ENCODE data around the gene CD276.

CD276 gene

GRCh38 chr15:73755946-73756345, 71.8 kb downstream of the CD276 start:
- DNase-seq (ENCODE audit: low read depth) = no peak
- no peak overlapping the region for H3K4me3 ChIP-seq (ENCODE audit: low read depth, low read length)
- TF ChIP-seq CTCF (IDR thresholded peaks at IDR 0.05; ENCODE audit: low read depth, low read length, missing control alignments) = no peak

GRCh38 chr15:73756390-73756789, 72.2 kb downstream of the CD276 start:
- H3K4me3 ChIP-seq (ENCODE audit: low read depth, low read length) = no peak overlapping the region
- no peak for DNase-seq (ENCODE audit: low read depth)
- TF ChIP-seq CTCF (IDR thresholded peaks at IDR 0.05; ENCODE audit: low read depth, low read length, missing control alignments) = no peak

- no peak overlapping the region for H3K4me3 ChIP-seq (ENCODE audit: low read depth, low read length)
- TF ChIP-seq CTCF (IDR thresholded peaks at IDR 0.05; ENCODE audit: low read depth, low read length, missing control alignments) = no peak
- no peak for DNase-seq (ENCODE audit: low read depth)
These were observed 72.8 kb downstream of the CD276 start for GRCh38 chr15:73756947-73757513.

GRCh38 chr15:73757571-73757970, 73.4 kb downstream of the CD276 start:
- DNase-seq (ENCODE audit: low read depth) = no peak
- no peak for TF ChIP-seq CTCF (IDR thresholded peaks at IDR 0.05; ENCODE audit: low read depth, low read length, missing control alignments)
- no peak overlapping the region for H3K4me3 ChIP-seq (ENCODE audit: low read depth, low read length)

GRCh38 chr15:73758461-73758860, 74.3 kb downstream of the CD276 start:
- no peak overlapping the region for H3K4me3 ChIP-seq (ENCODE audit: low read depth, low read length)
- TF ChIP-seq CTCF (IDR thresholded peaks at IDR 0.05; ENCODE audit: low read depth, low read length, missing control alignments) = no peak
- no peak for DNase-seq (ENCODE audit: low read depth)

- H3K4me3 ChIP-seq (ENCODE audit: low read depth, low read length) = no peak overlapping the region
- TF ChIP-seq CTCF (IDR thresholded peaks at IDR 0.05; ENCODE audit: low read depth, low read length, missing control alignments) = no peak
- DNase-seq (ENCODE audit: low read depth) = no peak
These were observed 76.4 kb downstream of the CD276 start for GRCh38 chr15:73760330-73761329.
